ENCODE measurements around the gene BNIP3.

- TF ChIP-seq CTCF (IDR thresholded peaks at IDR 0.05 in 2 of 3, conservative IDR thresholded peaks at IDR 0.05 in 1 of 3; ENCODE audit: borderline replicate concordance in 1 of 3, insufficient read depth in 1 of 3, low read depth in 2 of 3, low read length in 2 of 3) (no peak), EZH2 (IDR thresholded peaks at IDR 0.05) (no peak), MAX (IDR thresholded peaks at IDR 0.05) (no peak), POLR2A (IDR thresholded peaks at IDR 0.05; ENCODE audit: borderline replicate concordance, extremely low read depth, insufficient read depth, insufficient read length) (no peak), RAD21 (IDR thresholded peaks at IDR 0.05; ENCODE audit: low read depth) (no peak), POLR2AphosphoS5 (IDR thresholded peaks at IDR 0.05; ENCODE audit: low read depth, low read length) (no peak), CEBPB (IDR thresholded peaks at IDR 0.05; ENCODE audit: low read depth) (no peak), TCF7L2 (IDR thresholded peaks at IDR 0.05; ENCODE audit: borderline replicate concordance, extremely low read depth, insufficient read depth, insufficient read length) (no peak), FOSL1 (IDR thresholded peaks at IDR 0.05; ENCODE audit: low read depth) (no peak), ZNF274 (IDR thresholded peaks at IDR 0.05; ENCODE audit: low read depth, low read length) (no peak), YY1 (IDR thresholded peaks at IDR 0.05; ENCODE audit: extremely low read depth, insufficient replicate concordance, low read depth, low read length) (no peak), EGR1 (IDR thresholded peaks at IDR 0.05; ENCODE audit: low read depth) (no peak), SP1 (IDR thresholded peaks at IDR 0.05; ENCODE audit: low read depth) (no peak), ELF1 (IDR thresholded peaks at IDR 0.05; ENCODE audit: borderline replicate concordance, low read depth) (no peak)
These were observed 46.5 kb downstream of the BNIP3 start for GRCh38 chr10:131935260-131935659.

Measured in HCT116 (cell line).